Karpas-422 (cell line): Measurements from ENCODE around the gene CUL5. TPM values are rescaled to one million over a fixed set of nuclear protein-coding genes. Genes with fewer than 3 reads are reported as not detected.
A peak's percentile ranks its signal among the peaks of the same experiment; 100 is the strongest.
"Not testable (repeated sequence)": the region's sequence is repeated elsewhere in the genome, so short reads cannot be mapped to it uniquely, and the experiment has no call there.

ENCODE experiments used
- DNase-seq: peaks from one replicate; pipeline ENCODE4 v3.0.0-alpha.2; 2015
- H2AFZ ChIP-seq: fragments of 200-600 bp; sonication (generic); 2 replicates; pipeline ENCODE4 v1.6.1; 2014; ENCODE audit warnings: antibody characterized with exemption, low read length, mixed read lengths
- H3K27ac ChIP-seq: fragments of 200-600 bp; sonication (generic); 2 replicates; pipeline ENCODE4 v1.5.1; 2014; ENCODE audit warnings: mild to moderate bottlenecking, low read length, moderate library complexity
- H3K27me3 ChIP-seq: fragments of 200-600 bp; sonication (generic); 2 replicates; pipeline ENCODE4 v1.6.1; 2014; ENCODE audit warnings: low read length, mixed read lengths
- H3K36me3 ChIP-seq: fragments of 200-600 bp; sonication (generic); 2 replicates; pipeline ENCODE4 v1.6.1; 2014; ENCODE audit warnings: low read length, mixed read lengths; ENCODE audit not compliant: insufficient read depth
- H3K4me1 ChIP-seq: fragments of 200-600 bp; sonication (generic); 2 replicates; pipeline ENCODE4 v1.6.1; 2014; ENCODE audit warnings: mild to moderate bottlenecking, low read length, mixed read lengths
- H3K4me2 ChIP-seq: fragments of 200-600 bp; sonication (generic); 2 replicates; pipeline ENCODE4 v1.6.1; 2014; ENCODE audit warnings: low read length, low read depth, mild to moderate bottlenecking; ENCODE audit not compliant: poor library complexity, severe bottlenecking
- H3K4me3 ChIP-seq: fragments of 200-600 bp; sonication (generic); 2 replicates; pipeline ENCODE4 v1.5.1; 2014; ENCODE audit warnings: mild to moderate bottlenecking, antibody characterized with exemption, low read length, mixed read lengths
- H3K79me2 ChIP-seq: fragments of 200-600 bp; sonication (generic); 2 replicates; pipeline ENCODE4 v1.6.1; 2014; ENCODE audit warnings: mild to moderate bottlenecking, low read length, mixed read lengths
- H3K9ac ChIP-seq: fragments of 200-600 bp; sonication (generic); 2 replicates; pipeline ENCODE4 v1.6.0; 2014; ENCODE audit warnings: low read length
- H3K9me2 ChIP-seq: fragments of 200-600 bp; sonication (generic), shearing (Covaris generic); replicated peaks from 2 replicates; pipeline ENCODE4 v1.6.0; 2014; ENCODE audit warnings: mild to moderate bottlenecking, low read length, moderate library complexity; ENCODE audit not compliant: insufficient read depth
- H3K9me3 ChIP-seq: fragments of 300-700, 200-600 bp; sonication (generic); 2 replicates; pipeline ENCODE4 v1.6.1; 2014; ENCODE audit warnings: low read length, mixed read lengths
- H4K20me1 ChIP-seq: fragments of 200-600 bp; sonication (generic); 2 replicates; pipeline ENCODE4 v1.6.1; 2014; ENCODE audit warnings: mild to moderate bottlenecking, antibody characterized with exemption, low read length, low read depth; ENCODE audit not compliant: insufficient read depth
- total RNA-seq: library from RNA; depleted of rRNA; stranded (reverse); fragments of >200 nt; shearing (Covaris generic); gene quantifications from 2 replicates; pipeline ENCODE4 v1.2.3, GENCODE V29; 2014; ENCODE audit warnings: low replicate concordance

Gene CUL5
- total RNA-seq, 1 experiment from 2014 or later = 79.9 TPM

DNA sequence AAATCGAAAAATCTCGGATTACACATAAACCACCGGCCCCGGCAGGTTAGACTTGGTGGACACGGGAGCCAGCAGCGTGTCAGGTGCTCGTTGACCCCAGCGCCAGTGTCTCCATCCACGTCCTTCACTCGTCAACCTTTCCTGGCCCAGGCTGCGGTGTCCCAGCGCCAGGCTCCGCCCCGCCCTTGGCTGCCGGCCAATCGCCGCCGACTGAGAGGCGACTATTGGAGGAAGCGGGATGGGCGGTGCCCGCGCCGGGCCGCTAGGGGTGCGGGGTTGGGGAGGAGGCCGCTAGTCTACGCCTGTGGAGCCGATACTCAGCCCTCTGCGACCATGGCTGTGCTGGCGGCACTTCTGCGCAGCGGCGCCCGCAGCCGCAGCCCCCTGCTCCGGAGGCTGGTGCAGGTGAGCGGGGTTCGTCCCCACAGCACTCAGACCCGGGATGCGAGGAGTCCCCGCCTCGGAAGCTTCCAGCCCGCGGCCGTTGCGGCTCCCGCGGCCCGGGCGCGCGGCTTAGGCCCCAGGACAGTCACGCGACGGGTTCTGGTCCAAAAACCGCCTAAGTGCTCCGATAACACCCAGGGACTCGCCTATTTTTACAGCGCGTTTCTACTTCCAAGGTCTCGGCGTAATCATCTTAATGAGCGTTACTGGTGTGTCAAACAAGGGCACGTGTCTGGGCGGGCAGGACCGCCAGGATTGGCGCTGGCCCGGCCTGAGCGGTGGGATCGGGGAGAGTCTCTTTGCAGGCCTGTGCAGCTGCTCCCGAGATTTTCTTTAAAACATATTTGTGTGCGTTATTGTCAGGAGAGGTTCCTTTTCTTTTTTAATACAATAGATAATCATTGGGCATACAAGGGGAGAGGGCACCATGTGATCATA lies 112.8 kb downstream of the CUL5 start, which contains the start of gene ACAT1:
ACAT1 (plus strand) TSS at position 294 of the 882 bp plus-strand sequence; CDS start at position 334, 40 bp downstream.
- peak within 1 kb of the TSS; percentile 87 for H3K9ac ChIP-seq
- H3K9me3 ChIP-seq = no peaks in the 10 kb centered on the region
- peak within 1 kb of the TSS; percentile 54 for H3K27ac ChIP-seq
- peaks cover 51% of the 10 kb centered on the region for H3K79me2 ChIP-seq
- peak; percentile 100 for DNase-seq
- peaks cover 43% of the 10 kb centered on the region for H3K4me1 ChIP-seq
- H2AFZ ChIP-seq = peak within 1 kb of the TSS; percentile 61
- peak within 1 kb of the TSS; percentile 87 for H3K4me3 ChIP-seq
- peak within 1 kb of the TSS; percentile 87 for H3K4me2 ChIP-seq
- H3K9me2 ChIP-seq = no peaks in the 10 kb centered on the region
- H4K20me1 ChIP-seq = no peaks in the 10 kb centered on the region; the same call in 1 of the 2 replicates
- H3K27me3 ChIP-seq = no peaks in the 10 kb centered on the region
- no peaks in the 10 kb centered on the region for H3K36me3 ChIP-seq

DNA sequence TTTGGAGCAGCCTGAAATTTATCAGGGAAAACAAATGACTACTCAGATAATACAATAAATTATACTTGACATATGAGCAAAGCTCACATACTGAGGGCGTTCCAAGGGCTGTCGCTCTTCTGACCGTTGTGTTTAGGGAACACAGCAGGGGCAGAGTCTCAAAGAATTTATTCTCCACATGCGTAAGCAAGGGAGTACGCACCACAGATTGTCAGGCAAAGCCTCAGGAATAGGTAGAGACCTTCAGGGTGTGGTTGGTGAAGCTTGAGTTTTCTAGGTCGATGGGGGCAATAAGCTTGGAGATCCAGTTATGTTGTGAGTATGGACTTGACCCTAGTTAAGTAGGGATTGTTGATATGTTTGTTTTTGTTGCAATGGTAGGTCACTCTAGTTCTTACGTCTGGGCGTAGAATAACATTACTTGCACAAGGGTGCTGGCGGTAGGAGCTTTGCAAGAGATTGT lies 113.5 kb downstream of the CUL5 start:
- Histone ChIP-seq H3K4me3 (peak overlapping the region; percentile 87), H3K36me3 (no peaks in the 10 kb centered on the region), H3K79me2 (peaks cover 57% of the 10 kb centered on the region), H4K20me1 (no peaks in the 10 kb centered on the region; the same call in 1 of the 2 replicates), H2AFZ (0 out of 2 replicates have a peak overlapping the region, but pooled peaks have one; percentile 61), H3K9me2 (no peaks in the 10 kb centered on the region), H3K4me1 (peaks cover 43% of the 10 kb centered on the region), H3K27ac (no peak overlapping the region), H3K4me2 (peak overlapping the region; percentile 87), H3K27me3 (no peaks in the 10 kb centered on the region), H3K9ac (peak overlapping the region; percentile 87), H3K9me3 (no peaks in the 10 kb centered on the region)
- DNase-seq = no peak

DNA sequence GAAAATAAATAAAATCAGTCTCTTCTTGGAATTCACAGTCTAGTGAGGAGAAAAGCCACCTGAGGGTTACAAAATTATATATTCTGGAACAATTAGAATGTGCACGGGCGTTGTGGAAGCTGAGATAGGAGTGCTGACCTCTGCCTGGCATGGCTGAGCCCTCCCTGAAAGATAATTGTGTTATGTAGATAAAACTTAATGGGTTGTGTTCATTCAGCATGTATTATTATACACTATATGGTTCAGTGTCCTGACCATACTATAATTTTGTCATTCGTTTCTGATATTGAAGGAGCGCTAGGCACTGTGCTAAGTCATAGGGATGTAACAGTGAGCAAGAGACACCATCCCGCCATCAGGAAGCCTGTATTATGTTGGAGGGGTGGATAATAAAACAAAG lies 116.4 kb downstream of the CUL5 start:
- no peak for DNase-seq
- peaks cover 43% of the 10 kb centered on the region for H3K4me1 ChIP-seq
- no peaks in the 10 kb centered on the region; the same call in 1 of the 2 replicates for H4K20me1 ChIP-seq
- peaks cover 86% of the 10 kb centered on the region for H3K79me2 ChIP-seq
- H3K9ac ChIP-seq = no peak overlapping the region
- H3K36me3 ChIP-seq = peaks cover 11% of the 10 kb centered on the region
- H3K9me3 ChIP-seq = no peaks in the 10 kb centered on the region
- no peaks in the 10 kb centered on the region for H3K27me3 ChIP-seq
- H3K4me3 ChIP-seq = no peak overlapping the region
- no peak overlapping the region for H2AFZ ChIP-seq
- H3K27ac ChIP-seq = 0 out of 2 replicates have a peak overlapping the region, but pooled peaks have one; percentile 10
- no peak overlapping the region for H3K4me2 ChIP-seq
- no peaks in the 10 kb centered on the region for H3K9me2 ChIP-seq

DNA sequence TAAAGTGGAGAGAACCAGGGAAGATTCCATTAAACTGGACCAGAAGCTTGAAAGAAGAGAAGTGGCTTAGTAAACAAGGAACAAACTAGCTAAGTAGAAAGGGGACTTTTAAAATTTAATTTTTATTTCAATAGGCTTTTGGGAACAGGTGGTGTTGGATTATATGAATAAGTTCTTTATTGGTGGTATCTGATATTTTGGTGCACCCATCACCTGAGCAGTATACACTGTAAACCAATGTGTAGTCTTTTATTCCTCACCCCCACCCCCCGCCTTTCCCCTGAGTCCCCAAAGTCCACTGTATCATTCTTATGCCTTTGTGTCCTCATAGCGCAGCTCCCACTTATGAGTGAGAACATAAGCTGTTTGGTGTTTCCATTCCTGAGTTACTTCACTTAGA lies 120.1 kb downstream of the CUL5 start:
- no peak overlapping the region for H3K27ac ChIP-seq
- no peak overlapping the region for H3K4me2 ChIP-seq
- H2AFZ ChIP-seq = no peak overlapping the region
- no peak overlapping the region for H3K4me3 ChIP-seq
- no peaks in the 10 kb centered on the region for H3K9me3 ChIP-seq
- H3K9me2 ChIP-seq = no peaks in the 10 kb centered on the region
- H3K4me1 ChIP-seq = peaks cover 24% of the 10 kb centered on the region
- H3K27me3 ChIP-seq = no peaks in the 10 kb centered on the region
- H3K79me2 ChIP-seq = peaks cover 89% of the 10 kb centered on the region
- DNase-seq = no peak
- H4K20me1 ChIP-seq = no peaks in the 10 kb centered on the region
- H3K9ac ChIP-seq = no peak overlapping the region
- H3K36me3 ChIP-seq = peaks cover 25% of the 10 kb centered on the region

DNA sequence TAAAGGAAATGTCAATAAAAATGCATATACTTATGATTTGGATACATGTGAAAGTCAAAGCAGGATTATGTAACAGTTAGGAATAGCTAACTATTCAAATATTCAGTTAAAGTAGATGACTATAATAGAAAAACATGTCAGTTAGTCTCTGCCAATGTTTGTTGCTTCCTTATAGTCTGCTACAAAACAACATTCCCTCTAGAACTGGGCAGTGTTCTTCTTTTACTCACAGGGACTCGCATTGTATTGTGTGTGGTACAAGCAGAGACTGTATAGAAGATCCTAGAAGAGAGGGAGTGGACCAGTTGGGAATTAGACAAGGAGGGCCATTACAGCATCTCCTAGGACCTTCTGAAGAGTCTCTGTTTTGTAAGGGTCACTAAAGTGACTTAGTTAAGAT lies 123.3 kb downstream of the CUL5 start:
- H3K9me3 ChIP-seq = no peaks in the 10 kb centered on the region
- H3K9ac ChIP-seq = no peak overlapping the region
- peaks cover 70% of the 10 kb centered on the region for H3K79me2 ChIP-seq
- H3K4me2 ChIP-seq = no peak overlapping the region
- no peaks in the 10 kb centered on the region for H3K9me2 ChIP-seq
- H3K27ac ChIP-seq = no peak overlapping the region
- 0 out of 2 replicates have a peak, but pooled peaks cover 5% of the 10 kb centered on the region for H4K20me1 ChIP-seq
- peaks cover 48% of the 10 kb centered on the region for H3K36me3 ChIP-seq
- DNase-seq = no peak
- H3K4me3 ChIP-seq = no peak overlapping the region
- no peaks in the 10 kb centered on the region for H3K27me3 ChIP-seq
- H3K4me1 ChIP-seq = peaks cover 14% of the 10 kb centered on the region
- no peak overlapping the region for H2AFZ ChIP-seq

DNA sequence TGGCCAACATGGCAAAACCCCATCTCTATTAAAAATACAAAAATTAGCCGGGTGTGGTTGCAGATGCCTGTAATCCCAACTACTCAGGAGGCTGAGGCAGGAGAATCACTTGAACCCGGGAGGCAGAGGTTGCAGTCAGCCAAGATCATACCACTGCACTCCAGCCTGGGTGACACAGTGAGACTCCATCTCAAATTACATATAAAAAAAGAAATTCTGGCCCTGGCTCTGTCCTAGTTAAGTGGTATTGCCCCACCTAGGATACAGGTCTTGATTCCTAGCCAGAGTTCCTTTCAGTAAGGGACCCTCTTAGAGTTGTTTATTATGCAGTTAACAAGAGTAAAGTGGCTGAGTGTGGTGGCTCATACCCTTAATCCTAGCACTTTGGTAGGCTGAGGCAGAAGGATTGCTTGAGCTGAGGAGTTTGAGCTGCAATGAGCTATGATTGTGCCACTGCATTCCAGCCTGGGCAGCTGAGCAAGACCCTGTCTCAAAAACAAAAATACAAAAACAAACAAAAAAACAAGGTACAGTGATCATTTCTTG lies 124.4 kb downstream of the CUL5 start:
- not testable (repeated sequence) for H3K9me2 ChIP-seq, H2AFZ ChIP-seq, H3K9me3 ChIP-seq, H3K27me3 ChIP-seq, H3K4me2 ChIP-seq, H4K20me1 ChIP-seq, DNase-seq, H3K4me3 ChIP-seq, H3K9ac ChIP-seq
- Histone ChIP-seq H3K36me3 (peaks cover 47% of the 10 kb centered on the region), H3K79me2 (peaks cover 64% of the 10 kb centered on the region), H3K27ac (0 out of 2 replicates have a peak overlapping the region, but pooled peaks have one; percentile 3), H3K4me1 (peaks cover 14% of the 10 kb centered on the region)

DNA sequence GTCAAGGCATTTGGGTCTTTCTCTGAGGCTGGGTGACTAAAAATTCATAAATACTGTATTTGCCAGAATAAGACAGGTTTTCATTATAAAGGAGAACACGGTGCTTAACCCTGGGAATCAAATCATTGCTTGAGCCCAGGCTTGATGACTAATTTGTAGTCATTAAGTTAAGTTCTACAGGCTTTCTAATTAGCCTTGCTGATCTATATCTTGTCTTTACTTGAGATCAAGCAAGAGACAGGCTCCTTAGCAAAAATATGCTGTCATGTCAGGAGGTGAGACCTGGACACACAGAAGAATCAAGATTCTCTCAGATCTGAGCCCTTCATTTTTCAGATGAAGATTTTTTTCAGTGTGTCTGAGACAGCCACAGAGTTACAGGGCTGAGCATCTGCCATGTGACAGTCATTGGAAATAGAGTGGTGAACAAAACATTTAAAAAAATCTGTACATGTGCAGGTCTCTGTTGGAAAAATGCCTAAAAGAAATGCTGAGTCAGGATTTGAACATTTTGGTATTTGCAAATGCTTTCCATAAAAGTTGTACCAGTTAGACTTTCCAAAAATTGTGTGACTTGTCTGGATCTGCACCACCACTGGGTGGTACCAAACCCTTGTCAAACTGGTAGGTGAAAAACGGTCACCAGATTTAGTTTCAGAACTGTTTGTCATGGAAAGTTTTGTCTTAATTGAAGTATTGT lies 127.3 kb downstream of the CUL5 start:
- peak; percentile 84 for DNase-seq
- no peaks in the 10 kb centered on the region for H3K27me3 ChIP-seq
- peak overlapping the region; percentile 44 for H3K27ac ChIP-seq

More for the DNA sequence above, 127.3 kb downstream of the CUL5 start:
- no peak overlapping the region for H3K4me3 ChIP-seq
- H4K20me1 ChIP-seq = 0 out of 2 replicates have a peak, but pooled peaks cover 5% of the 10 kb centered on the region
- no peaks in the 10 kb centered on the region for H3K9me3 ChIP-seq
- peaks cover 39% of the 10 kb centered on the region for H3K79me2 ChIP-seq
- no peak overlapping the region for H3K9ac ChIP-seq
- peaks cover 14% of the 10 kb centered on the region for H3K4me1 ChIP-seq
- H3K4me2 ChIP-seq = no peak overlapping the region
- no peak overlapping the region for H2AFZ ChIP-seq
- H3K36me3 ChIP-seq = peaks cover 61% of the 10 kb centered on the region
- H3K9me2 ChIP-seq = no peaks in the 10 kb centered on the region
